Trophoblast cell (in vitro differentiated cells and primary cell): ENCODE data around the gene RABEPK.

Experiments
- DNase-seq, 2 donors: peaks; one replicate each; pipeline ENCODE4 v3.0.0-alpha.2; 2016
- H2AFZ ChIP-seq: 2 replicates; pipeline ENCODE4 v1.6.1; 2013; ENCODE audit warnings: low read length, moderate library complexity, mild to moderate bottlenecking; ENCODE audit not compliant: insufficient read depth, poor library complexity
- H2AK5ac ChIP-seq: 2 replicates; pipeline ENCODE4 v1.6.1; 2013; ENCODE audit warnings: mild to moderate bottlenecking, low read length
- H2BK120ac ChIP-seq: 2 replicates; pipeline ENCODE4 v1.6.1; 2013; ENCODE audit warnings: low read length, mild to moderate bottlenecking, moderate library complexity; ENCODE audit not compliant: insufficient read depth, poor library complexity
- H2BK12ac ChIP-seq: 2 replicates; pipeline ENCODE4 v1.6.1; 2013; ENCODE audit warnings: mild to moderate bottlenecking, low read length, moderate library complexity
- H2BK5ac ChIP-seq: 2 replicates; pipeline ENCODE4 v1.6.1; 2013; ENCODE audit warnings: low read length, low read depth, moderate library complexity, mild to moderate bottlenecking; ENCODE audit not compliant: poor library complexity
- H3K14ac ChIP-seq: 2 replicates; pipeline ENCODE4 v1.6.1; 2013; ENCODE audit warnings: mild to moderate bottlenecking, low read length
- H3K18ac ChIP-seq: 2 replicates; pipeline ENCODE4 v1.6.1; 2013; ENCODE audit warnings: mild to moderate bottlenecking, low read length
- H3K23ac ChIP-seq: 2 replicates; pipeline ENCODE4 v1.6.1; 2013; ENCODE audit warnings: low read length
- H3K27ac ChIP-seq: 2 replicates; pipeline ENCODE4 v1.5.1; 2013; ENCODE audit warnings: low read depth, mild to moderate bottlenecking, inconsistent platforms, low read length, moderate library complexity
- H3K27me3 ChIP-seq: 2 replicates; pipeline ENCODE4 v1.6.1; 2013; ENCODE audit warnings: inconsistent platforms, mild to moderate bottlenecking, low read length, moderate library complexity; ENCODE audit not compliant: insufficient read depth
- H3K36me3 ChIP-seq, 2 experiments: 1 replicate in 1 of 2; 2 replicates in 1 of 2; pipeline ENCODE4 v1.6.1; 2013; ENCODE audit warnings: low read length in 2 of 2, mild to moderate bottlenecking in 2 of 2, moderate library complexity in 1 of 2; ENCODE audit not compliant: insufficient read depth in 2 of 2, control insufficient read depth in 1 of 2
- H3K4ac ChIP-seq: 2 replicates; pipeline ENCODE4 v1.6.1; 2013; ENCODE audit warnings: low read depth, mild to moderate bottlenecking, low read length, moderate library complexity
- H3K4me1 ChIP-seq, 2 experiments: 1 replicate in 1 of 2; 2 replicates in 1 of 2; pipeline ENCODE4 v1.6.1; 2013; ENCODE audit warnings: low read length in 2 of 2, mild to moderate bottlenecking in 2 of 2, moderate library complexity in 1 of 2; ENCODE audit not compliant: insufficient read depth in 2 of 2, control insufficient read depth in 1 of 2
- H3K4me2 ChIP-seq: 2 replicates; pipeline ENCODE4 v1.6.1; 2013; ENCODE audit warnings: inconsistent platforms, mild to moderate bottlenecking, low read length, moderate library complexity
- H3K4me3 ChIP-seq: 2 replicates; pipeline ENCODE4 v1.5.1; 2013; ENCODE audit warnings: mild to moderate bottlenecking, low read depth, low read length, inconsistent platforms
- H3K79me1 ChIP-seq: one replicate; pipeline ENCODE4 v1.6.1; 2013; ENCODE audit warnings: low read length
- H3K79me2 ChIP-seq: 2 replicates; pipeline ENCODE4 v1.6.1; 2013; ENCODE audit warnings: low read length, mild to moderate bottlenecking; ENCODE audit not compliant: control insufficient read depth, insufficient read depth, poor library complexity
- H3K9ac ChIP-seq: 2 replicates; pipeline ENCODE4 v1.6.1; 2013; ENCODE audit warnings: mild to moderate bottlenecking, low read length
- H3K9me3 ChIP-seq: 2 replicates; pipeline ENCODE4 v1.6.1; 2013; ENCODE audit warnings: low read depth, mild to moderate bottlenecking, control low read depth, inconsistent platforms, low read length; ENCODE audit not compliant: insufficient read depth
- H4K12ac ChIP-seq: 2 replicates; pipeline ENCODE4 v1.6.1; 2013; ENCODE audit warnings: low read depth, mild to moderate bottlenecking, low read length, moderate library complexity
- H4K8ac ChIP-seq: 2 replicates; pipeline ENCODE4 v1.6.1; 2013; ENCODE audit warnings: low read depth, mild to moderate bottlenecking, low read length, moderate library complexity
- H4K91ac ChIP-seq: one replicate; pipeline ENCODE4 v1.6.1; 2013; ENCODE audit warnings: low read depth, mild to moderate bottlenecking, low read length, moderate library complexity
- WGBS: extraction: QIAGEN DNeasy Blood & Tissue Kit; methylation state at CpG from one replicate; pipeline ENCODE4 v1.1.7; 2013; ENCODE audit warnings: missing lambda C conversion rate; ENCODE audit not compliant: insufficient read length, insufficient coverage; ENCODE audit errors: extremely low coverage; 5-methylcytosine and 5-hydroxymethylcytosine counted together

Gene RABEPK

GRCh38 chr9:125241000-125241862 is 40.9 kb downstream of the RABEPK start, which contains the start of gene HSPA5:
HSPA5 (minus strand) TSS chr9:125241343; CDS start chr9:125241126, 217 bp downstream.
- peaks cover 17 to 33% of the 10 kb centered on the region in 2 experiments for H3K36me3 ChIP-seq
- peak within 1 kb of the TSS; percentile 91 for H3K4me3 ChIP-seq
- no peaks in the 10 kb centered on the region for H3K27me3 ChIP-seq
- peak within 1 kb of the TSS; percentile 96 for H2AK5ac ChIP-seq
- peak within 1 kb of the TSS; percentile 76 for H3K27ac ChIP-seq
- peak within 1 kb of the TSS; percentile 95 for H3K18ac ChIP-seq
- peak within 1 kb of the TSS; percentile 99 for H4K91ac ChIP-seq
- peaks cover 13% of the 10 kb centered on the region for H3K79me2 ChIP-seq
- no peak within 1 kb of the TSS for H2BK12ac ChIP-seq
- peak within 1 kb of the TSS; percentile 69 for H3K4me2 ChIP-seq
- peak within 1 kb of the TSS; percentile 94 for H3K14ac ChIP-seq
- peak within 1 kb of the TSS; percentile 37 for H3K4ac ChIP-seq
- no CpG with 5 or more reads among the region's 59 CpGs for WGBS
- no peak within 1 kb of the TSS for H3K23ac ChIP-seq
- peak within 1 kb of the TSS; percentile 74 for H2AFZ ChIP-seq
- peak within 1 kb of the TSS; percentile 63 for H2BK5ac ChIP-seq
- H3K79me1 ChIP-seq: peaks cover 11% of the 10 kb centered on the region
- DNase-seq: peak; percentile 99
- H4K8ac ChIP-seq: peak within 1 kb of the TSS; percentile 99
- H3K9ac ChIP-seq: peak within 1 kb of the TSS; percentile 95
- no peaks in the 10 kb centered on the region for H3K9me3 ChIP-seq
- H2BK120ac ChIP-seq: peak within 1 kb of the TSS; percentile 89
- H3K4me1 ChIP-seq: peaks cover 8 to 10% of the 10 kb centered on the region in 2 experiments
- peak within 1 kb of the TSS; percentile 95 for H4K12ac ChIP-seq

- peak overlapping the region; percentile 94 for H3K14ac ChIP-seq
- H3K4ac ChIP-seq: peak overlapping the region; percentile 32
- H3K27me3 ChIP-seq: no peaks in the 10 kb centered on the region
- peaks cover 13% of the 10 kb centered on the region for H3K79me2 ChIP-seq
- peak overlapping the region; percentile 95 for H4K12ac ChIP-seq
- peak overlapping the region; percentile 99 for H4K8ac ChIP-seq
- peak overlapping the region; percentile 64 for H2AFZ ChIP-seq
- H3K27ac ChIP-seq: peak overlapping the region; percentile 76
- no peak overlapping the region for H3K23ac ChIP-seq
- H2BK12ac ChIP-seq: no peak overlapping the region
- H2BK5ac ChIP-seq: peak overlapping the region; percentile 63
- no CpG with 5 or more reads among the region's 27 CpGs for WGBS
- H4K91ac ChIP-seq: peak overlapping the region; percentile 99
- peak overlapping the region; percentile 78 for H3K4me3 ChIP-seq
- peak overlapping the region; percentile 96 for H2AK5ac ChIP-seq
- peaks cover 17 to 25% of the 10 kb centered on the region in 2 experiments for H3K36me3 ChIP-seq
- peaks cover 8 to 10% of the 10 kb centered on the region in 2 experiments for H3K4me1 ChIP-seq
- H2BK120ac ChIP-seq: peak overlapping the region; percentile 89
- peak in 1 of 2 donors; percentile 36 for DNase-seq
- H3K9ac ChIP-seq: peak overlapping the region; percentile 95
- no peaks in the 10 kb centered on the region for H3K9me3 ChIP-seq
- H3K18ac ChIP-seq: peak overlapping the region; percentile 95
- H3K4me2 ChIP-seq: peak overlapping the region; percentile 58
- peaks cover 11% of the 10 kb centered on the region for H3K79me1 ChIP-seq
These were observed 41.8 kb downstream of the RABEPK start for GRCh38 chr9:125241863-125242739.

GRCh38 chr9:125243792-125244260 is 43.5 kb downstream of the RABEPK start:
- Histone ChIP-seq H3K79me1 (peaks cover 11% of the 10 kb centered on the region), H4K8ac (no peak overlapping the region), H2BK12ac (peak overlapping the region; percentile 30), H2BK120ac (no peak overlapping the region), H3K4me3 (no peak overlapping the region), H3K9ac (no peak overlapping the region), H3K4me2 (no peak overlapping the region), H3K9me3 (no peaks in the 10 kb centered on the region), H3K23ac (no peak overlapping the region), H2AFZ (no peak overlapping the region), H3K4me1 (peaks cover 4 to 7% of the 10 kb centered on the region in 2 experiments), H3K27ac (no peak overlapping the region), H3K4ac (no peak overlapping the region), H3K36me3 (peaks cover 7 to 8% of the 10 kb centered on the region in 2 experiments), H3K18ac (no peak overlapping the region), H3K27me3 (no peaks in the 10 kb centered on the region), H4K91ac (no peak overlapping the region), H2AK5ac (no peak overlapping the region), H4K12ac (no peak overlapping the region), H3K79me2 (peaks cover 11% of the 10 kb centered on the region), H2BK5ac (no peak overlapping the region), H3K14ac (no peak overlapping the region)
- WGBS: no CpG with 5 or more reads among the region's 15 CpGs
- DNase-seq: no peak

GRCh38 chr9:125246261-125246667 is 45.9 kb downstream of the RABEPK start:
- H3K79me1 ChIP-seq: peaks cover 5% of the 10 kb centered on the region
- no peak overlapping the region for H3K4ac ChIP-seq
- H2BK5ac ChIP-seq: no peak overlapping the region
- H3K18ac ChIP-seq: no peak overlapping the region
- H3K9ac ChIP-seq: no peak overlapping the region
- H2AFZ ChIP-seq: no peak overlapping the region
- no peaks in the 10 kb centered on the region for H3K36me3 ChIP-seq
- H3K23ac ChIP-seq: no peak overlapping the region
- H3K79me2 ChIP-seq: peaks cover 4% of the 10 kb centered on the region
- no peak overlapping the region for H4K8ac ChIP-seq
- no peak overlapping the region for H4K12ac ChIP-seq
- no peak overlapping the region for H3K27ac ChIP-seq
- H2BK12ac ChIP-seq: no peak overlapping the region
- H3K9me3 ChIP-seq: no peaks in the 10 kb centered on the region
- no peak overlapping the region for H3K4me2 ChIP-seq
- peaks cover 2 to 4% of the 10 kb centered on the region in 2 experiments for H3K4me1 ChIP-seq
- no peak overlapping the region for H4K91ac ChIP-seq
- no peak overlapping the region for H2AK5ac ChIP-seq
- DNase-seq: peak in 1 of 2 donors; percentile 51
- no CpG with 5 or more reads among the region's 6 CpGs for WGBS
- H3K14ac ChIP-seq: no peak overlapping the region
- H3K4me3 ChIP-seq: no peak overlapping the region
- H2BK120ac ChIP-seq: no peak overlapping the region
- H3K27me3 ChIP-seq: no peaks in the 10 kb centered on the region
